ENCODE measurements around the gene PPP2R5B. TPM values are rescaled to one million over a fixed set of nuclear protein-coding genes. Genes with fewer than 3 reads are reported as not detected.
A peak's percentile ranks its signal among the peaks of the same experiment; 100 is the strongest.

Gene PPP2R5B
- total RNA-seq, 1 donor from 2014 or later = 115 TPM

- intact Hi-C loops (cut with DNase I) = loop anchor here (5.0 kb wide), 1 partner anchor 52 kb away; the partner anchor contains the start of gene MAJIN
- peaks cover 9 to 28% of the 10 kb centered on the region in 2 donors for H3K4me1 ChIP-seq
- no peak overlapping the region for H3K27ac ChIP-seq
These were observed 4.4 kb upstream of the PPP2R5B start for GRCh38 chr11:64920124-64920523.

GRCh38 chr11:64921384-64921783 is 3.1 kb upstream of the PPP2R5B start:
- TF ChIP-seq CTCF (IDR thresholded peaks at IDR 0.05) = no peak
- no peaks in the 10 kb centered on the region for H3K27me3 ChIP-seq
- no peaks in the 10 kb centered on the region for H3K9me3 ChIP-seq
- no peak overlapping the region for H3K4me3 ChIP-seq
- H3K36me3 ChIP-seq = no peaks in the 10 kb centered on the region
- no peak for DNase-seq (ENCODE audit: low spot score in 2 of 2)
- intact Hi-C loops (cut with DNase I) = loop anchor here (5.0 kb wide), 1 partner anchor 51 kb away; the partner anchor contains the start of gene MAJIN
- H3K27ac ChIP-seq = no peak overlapping the region
- peaks cover 10 to 28% of the 10 kb centered on the region in 2 donors for H3K4me1 ChIP-seq

More at GRCh38 chr11:64920124-64920523, 4.4 kb upstream of the PPP2R5B start:
- Histone ChIP-seq H3K36me3 (no peaks in the 10 kb centered on the region), H3K27me3 (no peaks in the 10 kb centered on the region), H3K9me3 (no peaks in the 10 kb centered on the region), H3K4me3 (no peak overlapping the region)
- TF ChIP-seq CTCF (IDR thresholded peaks at IDR 0.05) = no peak
- peak in 1 of 2 donors; percentile 60 for DNase-seq (ENCODE audit: low spot score in 2 of 2)

GRCh38 chr11:64923151-64923661 is 1.3 kb upstream of the PPP2R5B start:
- DNase-seq (ENCODE audit: low spot score in 2 of 2) = peak in 1 of 2 donors; percentile 64
- peak overlapping the region in 1 of 2 donors; percentile 91 for H3K4me3 ChIP-seq

GRCh38 chr11:64924910-64925284 is 408 bp downstream of the PPP2R5B start:
- no peaks in the 10 kb centered on the region for H3K27me3 ChIP-seq
- H3K27ac ChIP-seq = peak overlapping the region; percentile 89 to 96
- peak in 1 of 2 donors; percentile 64 for DNase-seq (ENCODE audit: low spot score in 2 of 2)
- no peaks in the 10 kb centered on the region for H3K9me3 ChIP-seq
- intact Hi-C loops (cut with DNase I) = loop anchor here (1.0 to 5.0 kb wide), 3 partner anchors 47 to 102 kb away; partner anchors contain the start of genes ARL2, MAJIN and SNX15
- peaks cover 10 to 30% of the 10 kb centered on the region in 2 donors for H3K36me3 ChIP-seq
- H3K4me1 ChIP-seq = peaks cover 10 to 21% of the 10 kb centered on the region in 2 donors
- peak overlapping the region; percentile 91 to 97 for H3K4me3 ChIP-seq
- peak in 1 of 3 experiments; percentile 28 for TF ChIP-seq CTCF (IDR thresholded peaks at IDR 0.05)

More at GRCh38 chr11:64923151-64923661, 1.3 kb upstream of the PPP2R5B start:
- Histone ChIP-seq H3K9me3 (no peaks in the 10 kb centered on the region), H3K27ac (peak overlapping the region; percentile 89 to 96), H3K36me3 (peaks cover 0 to 15% of the 10 kb centered on the region in 2 donors), H3K27me3 (no peaks in the 10 kb centered on the region), H3K4me1 (peaks cover 10 to 24% of the 10 kb centered on the region in 2 donors)
- TF ChIP-seq CTCF (IDR thresholded peaks at IDR 0.05) = no peak
- intact Hi-C loops (cut with DNase I) = loop anchor here (5.0 kb wide), 1 partner anchor 49 kb away; the partner anchor contains the start of gene MAJIN

GRCh38 chr11:64925536-64926436 is 1.3 kb downstream of the PPP2R5B start:
- peaks cover 10 to 21% of the 10 kb centered on the region in 2 donors for H3K4me1 ChIP-seq
- peak overlapping the region; percentile 91 to 97 for H3K4me3 ChIP-seq
- H3K27me3 ChIP-seq = no peaks in the 10 kb centered on the region
- no peaks in the 10 kb centered on the region for H3K9me3 ChIP-seq
- no peak overlapping the region for H3K27ac ChIP-seq
- intact Hi-C loops (cut with DNase I) = no loop called here
- no peak for DNase-seq (ENCODE audit: low spot score in 2 of 2)
- no peak for TF ChIP-seq CTCF (IDR thresholded peaks at IDR 0.05)
- peaks cover 19 to 39% of the 10 kb centered on the region in 2 donors for H3K36me3 ChIP-seq

Data from ascending aorta (tissue), 2 donors.